Mucosa of stomach (tissue), 1 donor: Measurements from ENCODE around the gene APOBEC3G.

ENCODE experiments used
- H3K27me3 ChIP-seq: one replicate; pipeline ENCODE4 v1.7.0; 2013; ENCODE audit warnings: mild to moderate bottlenecking, low read length; ENCODE audit not compliant: control insufficient read depth, insufficient read depth
- H3K36me3 ChIP-seq: one replicate; pipeline ENCODE4 v1.7.0; 2013; ENCODE audit warnings: low read length; ENCODE audit not compliant: control insufficient read depth, insufficient read depth
- H3K4me1 ChIP-seq: one replicate; pipeline ENCODE4 v1.7.0; 2013; ENCODE audit warnings: mild to moderate bottlenecking, low read length; ENCODE audit not compliant: control insufficient read depth, insufficient read depth
- H3K4me3 ChIP-seq: one replicate; pipeline ENCODE4 v1.7.0; 2013; ENCODE audit warnings: low read length
- H3K9ac ChIP-seq: one replicate; pipeline ENCODE4 v1.7.0; 2013; ENCODE audit warnings: mild to moderate bottlenecking, low read length, moderate library complexity
- H3K9me3 ChIP-seq: one replicate; pipeline ENCODE4 v1.7.0; 2013; ENCODE audit warnings: mild to moderate bottlenecking, low read length, moderate library complexity; ENCODE audit not compliant: control insufficient read depth
- donor health status: Pancreatic carcinoma.

APOBEC3G gene

DNA sequence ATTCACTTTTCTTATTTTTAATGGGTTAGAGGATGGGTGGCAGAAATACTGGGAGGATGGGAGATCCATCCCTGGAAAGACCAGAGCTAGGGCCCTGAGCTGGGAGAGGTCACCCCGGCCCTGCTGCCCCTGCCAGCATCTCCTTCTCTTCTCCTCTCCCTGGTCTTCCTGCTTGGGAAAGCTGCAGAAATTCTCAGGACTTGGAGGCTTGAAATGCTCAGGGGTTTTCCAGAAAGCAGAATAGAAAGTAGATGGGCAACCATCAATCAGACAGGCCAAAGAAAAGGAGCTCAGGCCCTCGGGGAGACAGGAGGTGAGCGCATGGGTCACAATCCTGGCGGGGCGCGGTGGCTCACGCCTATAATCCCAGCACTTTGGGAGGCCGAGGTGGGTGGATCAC lies 21.5 kb downstream of the APOBEC3G start:
- Histone ChIP-seq H3K9ac (no peak overlapping the region), H3K36me3 (no peaks in the 10 kb centered on the region), H3K9me3 (no peaks in the 10 kb centered on the region), H3K4me1 (peaks cover 5% of the 10 kb centered on the region), H3K27me3 (no peaks in the 10 kb centered on the region), H3K4me3 (no peak overlapping the region)

DNA sequence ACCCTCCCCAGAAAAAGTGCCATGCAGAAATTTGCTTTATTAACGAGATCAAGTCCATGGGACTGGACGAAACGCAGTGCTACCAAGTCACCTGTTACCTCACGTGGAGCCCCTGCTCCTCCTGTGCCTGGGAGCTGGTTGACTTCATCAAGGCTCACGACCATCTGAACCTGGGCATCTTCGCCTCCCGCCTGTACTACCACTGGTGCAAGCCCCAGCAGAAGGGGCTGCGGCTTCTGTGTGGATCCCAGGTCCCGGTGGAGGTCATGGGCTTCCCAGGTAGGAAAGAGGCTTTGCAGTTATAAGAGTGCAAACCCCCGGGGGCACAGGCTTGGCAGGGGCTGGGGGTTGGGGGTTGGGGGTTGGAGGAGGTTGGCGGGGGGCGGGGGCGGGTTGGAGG lies 24.2 kb downstream of the APOBEC3G start:
- Histone ChIP-seq H3K4me1 (peaks cover 5% of the 10 kb centered on the region), H3K4me3 (no peak overlapping the region), H3K36me3 (no peaks in the 10 kb centered on the region), H3K9me3 (no peaks in the 10 kb centered on the region), H3K27me3 (no peaks in the 10 kb centered on the region), H3K9ac (no peak overlapping the region)

GRCh38 chr22:39103431-39103830 lies 26.4 kb downstream of the APOBEC3G start:
- H3K36me3 ChIP-seq = no peaks in the 10 kb centered on the region
- H3K4me1 ChIP-seq = no peaks in the 10 kb centered on the region
- H3K9ac ChIP-seq = no peak overlapping the region
- H3K9me3 ChIP-seq = no peaks in the 10 kb centered on the region
- H3K4me3 ChIP-seq = no peak overlapping the region
- H3K27me3 ChIP-seq = no peaks in the 10 kb centered on the region

- Histone ChIP-seq H3K9me3 (no peaks in the 10 kb centered on the region), H3K4me1 (no peaks in the 10 kb centered on the region), H3K27me3 (no peaks in the 10 kb centered on the region), H3K36me3 (no peaks in the 10 kb centered on the region), H3K9ac (no peak overlapping the region), H3K4me3 (no peak overlapping the region)
Observed at GRCh38 chr22:39106326-39106725, 29.3 kb downstream of the APOBEC3G start.

DNA sequence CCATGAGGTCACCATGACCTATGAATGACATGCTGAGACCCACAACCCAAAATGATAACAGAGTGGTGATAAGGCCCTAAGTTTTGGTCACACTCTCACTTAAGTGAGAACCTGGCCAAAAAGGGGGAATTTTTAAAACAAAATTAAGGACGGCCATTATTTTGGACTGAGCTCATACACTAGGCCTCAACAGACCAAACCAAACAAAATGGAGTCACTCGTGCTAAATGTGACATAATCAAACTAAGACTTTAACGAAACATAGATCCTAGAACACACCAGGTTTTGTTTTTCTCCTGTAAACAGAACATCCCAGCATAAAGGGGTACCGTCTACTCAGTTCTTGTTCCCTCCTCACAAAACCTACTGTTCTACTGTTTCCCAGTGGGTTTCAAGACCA lies 31.4 kb downstream of the APOBEC3G start:
- Histone ChIP-seq H3K4me1 (no peaks in the 10 kb centered on the region), H3K36me3 (no peaks in the 10 kb centered on the region), H3K27me3 (no peaks in the 10 kb centered on the region), H3K9ac (no peak overlapping the region), H3K4me3 (no peak overlapping the region), H3K9me3 (no peaks in the 10 kb centered on the region)

GRCh38 chr22:39109361-39109760 lies 32.3 kb downstream of the APOBEC3G start:
- Histone ChIP-seq H3K27me3 (peaks cover 5% of the 10 kb centered on the region), H3K9me3 (no peaks in the 10 kb centered on the region)

DNA sequence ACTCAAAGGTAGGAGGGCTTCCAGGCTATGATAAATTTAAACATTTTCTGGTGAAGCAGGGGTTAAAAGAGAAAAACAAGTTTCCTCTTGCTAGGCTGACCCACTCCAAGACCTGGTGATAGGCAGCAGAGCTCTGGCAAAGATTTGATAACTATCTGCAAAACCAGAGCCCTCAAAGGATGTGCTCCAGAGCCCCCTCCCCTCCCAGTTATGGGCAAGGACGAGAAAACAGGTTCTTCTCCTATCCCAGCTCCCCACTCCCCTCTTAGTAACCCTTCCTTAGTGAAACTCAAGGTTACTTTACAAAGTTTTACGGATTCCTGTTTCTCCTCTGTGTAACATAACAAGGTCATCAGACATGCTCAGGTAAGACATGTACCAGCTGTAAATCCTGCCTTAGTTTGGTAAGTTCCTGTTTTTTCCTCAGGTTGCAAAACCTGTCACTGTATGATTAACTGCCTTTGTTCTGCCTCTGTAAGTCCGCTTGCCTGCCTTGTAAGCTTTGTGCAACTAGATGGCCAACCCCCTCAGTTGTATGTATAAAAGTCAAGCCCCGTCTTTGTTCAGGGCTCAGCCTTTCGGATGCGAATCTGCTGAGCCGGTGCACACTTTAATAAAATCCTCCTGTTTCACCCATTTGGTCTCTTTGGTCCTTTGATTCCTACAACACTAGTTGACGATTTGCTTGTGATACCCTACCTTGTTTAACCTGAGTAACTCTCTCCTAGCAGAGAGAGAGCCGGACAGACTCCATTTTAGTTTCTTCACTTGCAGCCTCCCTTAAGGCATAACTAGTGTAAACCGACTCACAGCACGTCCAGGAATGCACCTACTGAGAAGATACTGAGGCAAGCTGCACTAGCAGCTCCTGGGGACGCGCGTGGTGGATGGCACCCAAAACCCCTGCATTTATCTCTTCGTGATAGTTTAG lies 33.8 kb downstream of the APOBEC3G start:
- Histone ChIP-seq H3K9ac (no peak overlapping the region), H3K4me3 (no peak overlapping the region), H3K36me3 (no peaks in the 10 kb centered on the region), H3K4me1 (no peaks in the 10 kb centered on the region), H3K27me3 (peaks cover 5% of the 10 kb centered on the region), H3K9me3 (no peaks in the 10 kb centered on the region)

More at GRCh38 chr22:39109361-39109760, 32.3 kb downstream of the APOBEC3G start:
- no peak overlapping the region for H3K9ac ChIP-seq
- H3K36me3 ChIP-seq = no peaks in the 10 kb centered on the region
- no peaks in the 10 kb centered on the region for H3K4me1 ChIP-seq
- no peak overlapping the region for H3K4me3 ChIP-seq

GRCh38 chr22:39114112-39114511 lies 37.0 kb downstream of the APOBEC3G start:
- H3K9me3 ChIP-seq = no peaks in the 10 kb centered on the region
- H3K27me3 ChIP-seq = peaks cover 11% of the 10 kb centered on the region
- no peak overlapping the region for H3K9ac ChIP-seq
- no peaks in the 10 kb centered on the region for H3K36me3 ChIP-seq
- H3K4me1 ChIP-seq = peaks cover 3% of the 10 kb centered on the region
- H3K4me3 ChIP-seq = no peak overlapping the region

DNA sequence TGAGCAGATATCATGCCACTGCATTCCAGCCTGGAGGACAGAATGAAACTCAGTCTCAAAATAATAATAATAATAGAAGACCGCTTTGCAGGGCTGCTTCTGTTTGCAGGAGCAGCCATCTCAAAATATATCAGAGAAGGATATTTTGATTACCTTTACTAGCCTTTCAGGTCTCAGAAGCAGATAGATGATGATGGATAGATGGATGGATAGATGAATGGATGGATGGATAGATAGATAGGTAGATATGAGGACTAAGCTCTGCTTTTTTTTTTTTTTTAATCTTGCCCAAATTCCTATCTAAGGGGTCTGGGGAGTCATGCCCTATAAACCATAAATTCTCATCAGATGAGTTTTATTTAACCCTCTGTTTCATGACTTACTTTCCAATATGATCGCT lies 38.5 kb downstream of the APOBEC3G start:
- no peak overlapping the region for H3K4me3 ChIP-seq
- H3K27me3 ChIP-seq = peaks cover 11% of the 10 kb centered on the region

DNA sequence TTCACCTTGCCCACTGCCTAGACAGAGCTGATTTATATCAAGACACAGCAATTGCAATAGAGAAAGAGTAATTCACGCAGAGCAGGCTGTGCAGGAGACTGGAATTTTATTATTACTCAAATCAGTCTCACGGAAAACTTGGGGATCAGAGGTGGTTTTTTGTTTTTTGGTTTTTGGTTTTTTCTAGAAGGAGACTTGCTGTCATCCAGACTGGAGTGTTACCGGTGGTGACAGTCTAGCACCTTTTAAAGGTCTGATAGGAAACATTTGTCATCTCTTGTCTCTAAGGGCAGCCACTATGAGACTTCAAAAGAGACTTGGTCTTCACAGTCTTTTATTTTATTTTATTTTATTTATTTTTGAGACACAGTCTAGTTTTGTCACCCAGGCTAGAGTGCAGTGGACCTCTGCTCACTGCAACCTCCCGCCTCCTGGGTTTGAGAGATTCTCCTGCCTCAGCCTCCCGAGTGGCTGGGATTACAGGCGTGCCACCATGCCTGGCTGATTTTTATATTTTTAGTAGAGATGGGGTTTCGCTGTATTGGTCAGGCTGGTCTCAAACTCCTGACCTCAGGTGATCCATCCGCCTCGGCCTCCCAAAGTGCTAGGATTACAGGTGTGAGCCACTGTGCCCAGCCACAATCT lies 39.0 kb downstream of the APOBEC3G start:
- H3K4me3 ChIP-seq = no peak overlapping the region
- no peak overlapping the region for H3K9ac ChIP-seq
- peaks cover 3% of the 10 kb centered on the region for H3K4me1 ChIP-seq

More for the DNA sequence above, 38.5 kb downstream of the APOBEC3G start:
- Histone ChIP-seq H3K4me1 (peaks cover 3% of the 10 kb centered on the region), H3K9me3 (no peaks in the 10 kb centered on the region), H3K36me3 (no peaks in the 10 kb centered on the region), H3K9ac (no peak overlapping the region)

DNA sequence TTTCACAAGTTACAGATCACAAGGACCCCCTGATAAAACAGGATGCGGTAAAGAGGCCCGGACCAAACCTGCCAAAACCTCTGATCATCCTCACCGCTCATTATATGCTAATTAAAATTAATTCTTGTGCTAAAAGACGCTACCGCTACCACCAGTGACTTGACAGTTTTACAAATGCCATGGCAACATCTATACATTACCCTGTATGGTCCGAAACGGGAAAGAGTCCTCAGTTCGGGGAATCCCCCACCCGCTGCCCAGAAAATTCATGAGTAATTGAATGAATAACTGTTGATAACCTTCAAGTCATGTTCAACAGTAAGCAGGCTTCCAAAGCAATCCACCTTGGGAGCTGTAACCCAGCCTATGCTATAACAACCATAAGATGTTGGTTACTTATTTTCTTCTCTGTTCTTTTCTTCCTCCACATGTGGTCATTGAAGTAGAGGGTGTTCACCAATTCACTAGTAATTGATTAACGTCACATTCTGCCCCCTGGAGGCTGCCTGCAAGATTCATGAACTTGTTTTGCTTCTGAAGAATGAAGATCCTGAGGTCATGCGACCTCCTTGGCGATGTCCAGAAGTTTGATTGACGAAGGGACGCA lies 40.6 kb downstream of the APOBEC3G start:
- no peak overlapping the region for H3K9ac ChIP-seq
- H3K36me3 ChIP-seq = no peaks in the 10 kb centered on the region
- H3K4me3 ChIP-seq = no peak overlapping the region
- peaks cover 3% of the 10 kb centered on the region for H3K4me1 ChIP-seq
- H3K9me3 ChIP-seq = no peaks in the 10 kb centered on the region
- peaks cover 11% of the 10 kb centered on the region for H3K27me3 ChIP-seq

More for the DNA sequence above, 39.0 kb downstream of the APOBEC3G start:
- peaks cover 11% of the 10 kb centered on the region for H3K27me3 ChIP-seq
- no peaks in the 10 kb centered on the region for H3K9me3 ChIP-seq
- no peaks in the 10 kb centered on the region for H3K36me3 ChIP-seq

GRCh38 chr22:39120983-39121382 lies 43.9 kb downstream of the APOBEC3G start:
- Histone ChIP-seq H3K9me3 (no peaks in the 10 kb centered on the region), H3K4me1 (peaks cover 3% of the 10 kb centered on the region), H3K36me3 (no peaks in the 10 kb centered on the region), H3K27me3 (peaks cover 6% of the 10 kb centered on the region), H3K4me3 (no peak overlapping the region), H3K9ac (no peak overlapping the region)
